Tibial nerve (tissue), 4 donors: ENCODE data around the gene DNAJC13.

Source experiments
- EP300 ChIP-seq, 2 donors: sonication (generic); formaldehyde crosslinking; IDR thresholded peaks; one replicate each; pipeline ENCODE4 v1.6.1; 2017; ENCODE audit warnings: antibody characterized with exemption in 2 of 2, mild to moderate bottlenecking in 1 of 2
- POLR2A ChIP-seq, 2 donors: fragments of 450-650 bp; IDR thresholded peaks; one replicate each; pipeline ENCODE4 v1.6.1; 2017; ENCODE audit warnings: antibody characterized with exemption in 2 of 2, mild to moderate bottlenecking in 2 of 2, moderate library complexity in 2 of 2
- TF ChIP-seq, protein P1 (sequence below), 5 experiments: fragments of 200-600 bp in 3 of 5; fragments of 450-650 bp in 2 of 5; sonication (generic) in 3 of 5; IDR thresholded peaks; one replicate each; pipeline ENCODE4 v1.5.1; 2016 to 2019; ENCODE audit warnings: antibody characterized with exemption in 5 of 5, mild to moderate bottlenecking in 3 of 5, moderate library complexity in 2 of 5

DNA sequence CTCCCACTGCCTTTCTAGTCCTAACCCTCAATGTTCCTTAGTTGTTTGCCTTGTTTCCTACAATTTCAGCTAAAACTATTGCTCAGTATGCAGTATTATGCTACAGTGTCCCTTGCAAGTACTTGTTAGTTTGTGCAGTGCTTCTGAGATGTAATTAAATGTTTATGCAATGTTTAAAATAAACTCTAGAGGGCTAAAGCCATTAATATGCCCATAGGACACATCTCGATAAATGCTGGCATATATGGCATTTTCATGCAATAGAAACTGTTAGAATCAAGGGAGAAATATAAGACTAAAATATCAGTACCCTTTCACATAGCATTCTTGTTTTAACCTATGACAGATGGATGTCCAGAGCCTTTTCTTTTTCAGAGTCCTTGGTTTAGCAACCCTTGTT, 120.0 kb downstream of the DNAJC13 start:
- TF ChIP-seq, protein P1, sequence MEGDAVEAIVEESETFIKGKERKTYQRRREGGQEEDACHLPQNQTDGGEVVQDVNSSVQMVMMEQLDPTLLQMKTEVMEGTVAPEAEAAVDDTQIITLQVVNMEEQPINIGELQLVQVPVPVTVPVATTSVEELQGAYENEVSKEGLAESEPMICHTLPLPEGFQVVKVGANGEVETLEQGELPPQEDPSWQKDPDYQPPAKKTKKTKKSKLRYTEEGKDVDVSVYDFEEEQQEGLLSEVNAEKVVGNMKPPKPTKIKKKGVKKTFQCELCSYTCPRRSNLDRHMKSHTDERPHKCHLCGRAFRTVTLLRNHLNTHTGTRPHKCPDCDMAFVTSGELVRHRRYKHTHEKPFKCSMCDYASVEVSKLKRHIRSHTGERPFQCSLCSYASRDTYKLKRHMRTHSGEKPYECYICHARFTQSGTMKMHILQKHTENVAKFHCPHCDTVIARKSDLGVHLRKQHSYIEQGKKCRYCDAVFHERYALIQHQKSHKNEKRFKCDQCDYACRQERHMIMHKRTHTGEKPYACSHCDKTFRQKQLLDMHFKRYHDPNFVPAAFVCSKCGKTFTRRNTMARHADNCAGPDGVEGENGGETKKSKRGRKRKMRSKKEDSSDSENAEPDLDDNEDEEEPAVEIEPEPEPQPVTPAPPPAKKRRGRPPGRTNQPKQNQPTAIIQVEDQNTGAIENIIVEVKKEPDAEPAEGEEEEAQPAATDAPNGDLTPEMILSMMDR (IDR thresholded peaks at IDR 0.05) = no peak
- TF ChIP-seq EP300 (IDR thresholded peaks at IDR 0.05) (no peak), POLR2A (IDR thresholded peaks at IDR 0.05) (no peak)
